Adipocyte (in vitro differentiated cells): ENCODE data around the gene SLC25A4.

Source experiments
- DNase-seq: peaks from one replicate; pipeline ENCODE4 v3.0.0-alpha.2; 2015; ENCODE audit warnings: low read depth
- H3K27me3 ChIP-seq: replicated peaks from 2 replicates; pipeline ENCODE4 v1.7.0; 2013; ENCODE audit warnings: mild to moderate bottlenecking, low read length, moderate library complexity; ENCODE audit not compliant: control insufficient read depth, insufficient read depth
- H3K36me3 ChIP-seq: 2 replicates; pipeline ENCODE4 v1.7.0; 2013; ENCODE audit warnings: low read length, mild to moderate bottlenecking, moderate library complexity; ENCODE audit not compliant: control insufficient read depth, insufficient read depth, severe bottlenecking
- H3K4me1 ChIP-seq: 2 replicates; pipeline ENCODE4 v1.7.0; 2013; ENCODE audit warnings: mild to moderate bottlenecking, low read length, moderate library complexity; ENCODE audit not compliant: control insufficient read depth, insufficient read depth
- H3K4me3 ChIP-seq: 2 replicates; pipeline ENCODE4 v1.7.0; 2013; ENCODE audit warnings: mild to moderate bottlenecking, low read length, moderate library complexity
- H3K9ac ChIP-seq: 2 replicates; pipeline ENCODE4 v1.7.0; 2013; ENCODE audit warnings: mild to moderate bottlenecking, low read length, moderate library complexity
- H3K9me3 ChIP-seq: 2 replicates; pipeline ENCODE4 v1.7.0; 2013; ENCODE audit warnings: mild to moderate bottlenecking, low read length, moderate library complexity; ENCODE audit not compliant: control insufficient read depth

The SLC25A4 gene

DNA sequence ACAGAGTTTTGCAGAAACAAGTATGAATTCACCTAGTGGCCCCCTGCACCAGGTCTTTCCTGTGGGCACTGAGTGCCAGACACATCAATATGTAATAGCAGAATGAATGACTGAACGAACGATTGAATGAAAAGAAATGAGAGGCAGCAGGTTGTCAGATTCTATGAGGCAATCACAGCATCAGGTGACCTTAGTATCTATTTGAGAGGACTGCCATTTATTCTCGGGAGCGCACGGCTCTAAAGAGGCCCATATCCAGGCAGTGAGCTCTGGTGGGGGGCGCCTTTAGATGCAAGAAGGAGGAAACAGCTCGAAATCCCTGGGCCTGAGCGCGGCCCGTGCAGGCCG lies 528 bp upstream of the SLC25A4 start:
- H3K36me3 ChIP-seq: peaks cover 11% of the 10 kb centered on the region

DNA sequence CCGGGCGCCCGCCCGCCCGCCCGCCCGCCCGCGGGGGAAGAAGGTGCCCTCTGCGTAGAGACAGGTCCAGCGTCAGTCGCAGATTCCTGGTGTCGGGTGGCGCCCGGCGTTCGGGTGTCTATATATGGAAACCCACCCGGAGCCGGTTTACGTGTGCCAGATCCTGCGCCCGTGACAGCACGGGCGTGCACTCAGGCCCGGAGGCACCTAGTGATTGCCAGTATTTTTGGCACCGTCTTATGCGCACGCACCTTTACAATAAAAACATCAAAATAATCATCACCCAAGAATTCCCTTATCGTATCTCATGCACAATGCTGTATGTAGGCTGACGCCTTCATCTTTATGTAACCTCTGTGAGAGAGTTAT lies 519 bp downstream of the SLC25A4 start:
- no peaks in the 10 kb centered on the region for H3K27me3 ChIP-seq
- peak; percentile 71 for DNase-seq
- H3K36me3 ChIP-seq: peaks cover 11% of the 10 kb centered on the region
- peak overlapping the region; percentile 87 for H3K4me3 ChIP-seq
- H3K4me1 ChIP-seq: peaks cover 11% of the 10 kb centered on the region
- peak overlapping the region; percentile 78 for H3K9ac ChIP-seq
- H3K9me3 ChIP-seq: no peaks in the 10 kb centered on the region

More for the DNA sequence above, 528 bp upstream of the SLC25A4 start:
- Histone ChIP-seq H3K9me3 (no peaks in the 10 kb centered on the region), H3K4me3 (peak overlapping the region; percentile 87), H3K9ac (peak overlapping the region; percentile 78), H3K4me1 (peaks cover 11% of the 10 kb centered on the region), H3K27me3 (no peaks in the 10 kb centered on the region)
- DNase-seq: no peak

DNA sequence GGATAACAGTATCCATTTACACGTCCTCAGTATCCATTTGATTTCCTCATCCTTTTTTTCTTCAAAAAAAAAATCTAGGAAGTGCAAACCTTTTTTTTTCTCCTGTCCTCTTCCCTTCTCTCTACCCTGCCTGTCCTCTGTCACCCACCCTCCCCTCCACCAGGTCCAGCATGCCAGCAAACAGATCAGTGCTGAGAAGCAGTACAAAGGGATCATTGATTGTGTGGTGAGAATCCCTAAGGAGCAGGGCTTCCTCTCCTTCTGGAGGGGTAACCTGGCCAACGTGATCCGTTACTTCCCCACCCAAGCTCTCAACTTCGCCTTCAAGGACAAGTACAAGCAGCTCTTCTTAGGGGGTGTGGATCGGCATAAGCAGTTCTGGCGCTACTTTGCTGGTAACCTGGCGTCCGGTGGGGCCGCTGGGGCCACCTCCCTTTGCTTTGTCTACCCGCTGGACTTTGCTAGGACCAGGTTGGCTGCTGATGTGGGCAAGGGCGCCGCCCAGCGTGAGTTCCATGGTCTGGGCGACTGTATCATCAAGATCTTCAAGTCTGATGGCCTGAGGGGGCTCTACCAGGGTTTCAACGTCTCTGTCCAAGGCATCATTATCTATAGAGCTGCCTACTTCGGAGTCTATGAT lies 1.7 kb downstream of the SLC25A4 start:
- DNase-seq: no peak
- Histone ChIP-seq H3K4me1 (peaks cover 11% of the 10 kb centered on the region), H3K4me3 (no peak overlapping the region), H3K36me3 (peaks cover 15% of the 10 kb centered on the region), H3K9ac (no peak overlapping the region), H3K9me3 (no peaks in the 10 kb centered on the region), H3K27me3 (no peaks in the 10 kb centered on the region)

DNA sequence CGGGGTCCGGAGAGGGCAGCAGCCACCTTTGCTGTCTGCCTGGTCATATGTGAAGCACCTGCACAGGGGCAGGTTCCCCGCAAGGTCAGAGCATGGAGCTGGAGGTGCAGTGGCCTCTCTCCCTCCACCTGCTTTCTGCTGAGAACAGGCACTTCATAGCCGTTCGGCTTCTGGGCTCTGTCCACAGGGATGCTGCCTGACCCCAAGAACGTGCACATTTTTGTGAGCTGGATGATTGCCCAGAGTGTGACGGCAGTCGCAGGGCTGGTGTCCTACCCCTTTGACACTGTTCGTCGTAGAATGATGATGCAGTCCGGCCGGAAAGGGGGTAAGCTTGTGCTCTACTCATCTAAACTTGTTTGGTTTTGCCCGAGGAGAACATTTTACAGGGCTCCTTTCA lies 2.5 kb downstream of the SLC25A4 start:
- H3K9ac ChIP-seq: no peak overlapping the region
- H3K27me3 ChIP-seq: no peaks in the 10 kb centered on the region
- H3K4me1 ChIP-seq: peaks cover 11% of the 10 kb centered on the region
- peaks cover 23% of the 10 kb centered on the region for H3K36me3 ChIP-seq
- DNase-seq: no peak
- no peak overlapping the region for H3K4me3 ChIP-seq
- no peaks in the 10 kb centered on the region for H3K9me3 ChIP-seq

DNA sequence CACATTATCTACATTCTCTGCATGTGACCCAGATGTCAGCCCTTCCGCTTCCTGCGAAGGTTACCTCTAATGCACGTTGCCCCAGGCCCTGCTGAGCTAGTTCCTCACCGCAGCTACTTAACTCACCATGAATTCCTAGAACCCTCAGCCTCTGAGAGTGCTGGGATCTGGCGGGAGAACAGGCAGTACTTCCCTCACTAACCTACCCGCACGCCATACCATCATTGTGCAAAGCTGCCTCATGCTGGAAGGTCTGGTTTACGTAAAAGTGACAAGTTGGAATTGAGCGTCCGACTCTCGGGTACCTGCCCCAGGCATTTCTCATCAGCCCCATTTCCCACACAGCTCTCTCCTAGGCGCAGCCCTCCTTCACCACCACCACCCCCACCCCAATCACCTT lies 6.3 kb downstream of the SLC25A4 start:
- H3K27me3 ChIP-seq: no peaks in the 10 kb centered on the region
- DNase-seq: no peak
- peaks cover 39% of the 10 kb centered on the region for H3K36me3 ChIP-seq
- peaks cover 18% of the 10 kb centered on the region for H3K4me1 ChIP-seq
- H3K9me3 ChIP-seq: no peaks in the 10 kb centered on the region
- H3K9ac ChIP-seq: no peak overlapping the region
- H3K4me3 ChIP-seq: no peak overlapping the region

DNA sequence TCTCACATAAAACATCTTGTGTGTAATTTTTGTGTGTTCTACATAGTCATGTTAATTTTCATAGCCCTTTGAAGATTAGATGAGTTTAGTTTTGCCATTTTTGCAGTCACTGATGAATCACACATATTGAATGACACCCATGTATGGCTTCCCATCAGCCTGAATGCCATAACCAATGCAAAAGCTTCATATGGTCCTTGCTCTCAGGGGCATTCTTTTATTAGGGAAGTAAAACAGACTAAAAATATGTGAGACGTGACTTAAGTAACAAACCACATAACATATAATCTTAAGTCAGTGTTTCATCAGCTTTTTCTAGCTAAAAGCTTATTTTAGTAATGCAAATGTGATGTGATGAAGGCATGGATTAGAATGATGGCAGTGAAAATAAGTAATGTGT lies 8.2 kb downstream of the SLC25A4 start:
- H3K4me1 ChIP-seq: peaks cover 14% of the 10 kb centered on the region

DNA sequence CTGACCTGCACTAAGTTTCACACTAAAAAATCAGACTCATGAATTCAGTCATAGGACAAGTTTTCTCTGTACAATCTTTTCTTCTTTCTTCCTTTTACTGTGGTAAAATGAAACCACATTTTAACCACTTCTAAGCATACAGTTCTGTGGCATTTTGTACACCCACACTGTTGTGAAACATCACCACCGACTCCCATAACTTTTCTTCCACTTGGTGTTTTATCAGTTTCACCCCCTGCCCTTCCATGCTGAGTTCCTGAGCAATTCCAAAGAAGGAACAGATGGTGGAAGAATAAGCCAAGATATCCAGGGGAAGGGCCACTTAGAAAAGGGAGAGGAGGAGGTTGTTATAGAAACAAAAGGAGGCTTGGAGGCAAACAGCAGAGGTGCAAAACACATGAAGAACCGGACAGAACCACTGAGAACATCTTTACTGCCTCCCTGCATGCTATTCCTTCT lies 22.6 kb downstream of the SLC25A4 start:
- peaks cover 31% of the 10 kb centered on the region for H3K4me1 ChIP-seq
- peak overlapping the region; percentile 53 for H3K4me3 ChIP-seq
- no peaks in the 10 kb centered on the region for H3K27me3 ChIP-seq
- peak overlapping the region; percentile 61 for H3K9ac ChIP-seq
- peak; percentile 64 for DNase-seq
- H3K9me3 ChIP-seq: no peaks in the 10 kb centered on the region
- peaks cover 35% of the 10 kb centered on the region for H3K36me3 ChIP-seq

More for the DNA sequence above, 8.2 kb downstream of the SLC25A4 start:
- no peak overlapping the region for H3K4me3 ChIP-seq
- H3K36me3 ChIP-seq: peaks cover 42% of the 10 kb centered on the region
- H3K27me3 ChIP-seq: no peaks in the 10 kb centered on the region
- H3K9ac ChIP-seq: no peak overlapping the region
- H3K9me3 ChIP-seq: no peaks in the 10 kb centered on the region
- DNase-seq: no peak

DNA sequence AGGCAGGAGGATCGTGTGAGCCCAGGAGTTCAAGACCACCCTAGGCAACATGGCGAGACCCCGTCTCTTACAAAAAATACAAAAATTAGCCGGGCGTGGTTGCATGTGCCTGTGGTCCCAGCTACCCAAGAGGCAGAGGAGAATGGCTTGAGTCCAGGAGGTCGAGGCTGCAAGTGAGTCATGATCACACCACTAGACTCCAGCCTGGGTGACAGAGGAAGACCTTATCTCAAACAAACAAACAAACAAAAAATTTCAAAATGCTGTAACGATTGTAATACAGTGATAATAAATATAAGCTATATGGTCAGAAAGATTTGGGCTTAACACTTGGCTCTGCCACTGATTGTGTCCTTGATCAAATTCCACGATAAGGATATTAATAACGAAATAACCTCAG lies 24.2 kb downstream of the SLC25A4 start:
- no peaks in the 10 kb centered on the region for H3K27me3 ChIP-seq
- peaks cover 21% of the 10 kb centered on the region for H3K36me3 ChIP-seq
- peaks cover 33% of the 10 kb centered on the region for H3K4me1 ChIP-seq
- no peak for DNase-seq
- no peak overlapping the region for H3K4me3 ChIP-seq
- no peak overlapping the region for H3K9ac ChIP-seq
- no peaks in the 10 kb centered on the region for H3K9me3 ChIP-seq

DNA sequence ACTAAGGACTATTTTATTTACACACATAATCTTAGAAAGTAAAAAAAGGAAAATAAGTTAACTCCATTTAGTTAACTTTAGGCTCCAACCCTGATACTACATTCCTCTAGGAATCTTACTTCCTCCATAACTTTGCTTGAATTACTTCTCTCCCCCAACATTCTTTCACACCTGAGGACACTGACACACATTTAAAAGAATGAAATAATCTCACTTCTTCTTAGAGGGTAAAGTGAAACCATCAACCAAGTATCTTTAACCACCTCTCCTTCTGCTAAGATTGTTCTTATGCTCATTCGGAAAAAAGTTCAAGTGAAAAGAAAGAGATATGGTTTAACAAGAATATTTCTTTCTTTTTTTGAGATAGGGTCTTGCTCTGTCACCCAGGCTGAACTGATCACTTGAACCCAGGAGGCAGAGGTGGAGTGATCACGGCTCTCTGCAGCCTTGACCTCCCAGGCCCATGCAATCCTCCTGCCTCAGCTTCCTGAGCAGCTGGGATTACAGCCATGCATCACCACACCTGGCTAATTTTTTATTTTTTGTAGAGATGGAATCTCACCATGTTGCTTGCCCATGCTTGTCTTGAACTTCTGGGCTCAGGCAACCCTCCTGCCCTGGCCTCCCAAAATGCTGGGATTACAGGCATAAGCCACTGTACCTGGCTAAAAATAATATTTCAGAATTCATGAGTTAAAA lies 28.5 kb downstream of the SLC25A4 start:
- H3K4me1 ChIP-seq: peaks cover 19% of the 10 kb centered on the region
- H3K36me3 ChIP-seq: peaks cover 40% of the 10 kb centered on the region
- H3K27me3 ChIP-seq: no peaks in the 10 kb centered on the region
- H3K9me3 ChIP-seq: no peaks in the 10 kb centered on the region
- H3K9ac ChIP-seq: no peak overlapping the region
- H3K4me3 ChIP-seq: no peak overlapping the region
- DNase-seq: no peak

DNA sequence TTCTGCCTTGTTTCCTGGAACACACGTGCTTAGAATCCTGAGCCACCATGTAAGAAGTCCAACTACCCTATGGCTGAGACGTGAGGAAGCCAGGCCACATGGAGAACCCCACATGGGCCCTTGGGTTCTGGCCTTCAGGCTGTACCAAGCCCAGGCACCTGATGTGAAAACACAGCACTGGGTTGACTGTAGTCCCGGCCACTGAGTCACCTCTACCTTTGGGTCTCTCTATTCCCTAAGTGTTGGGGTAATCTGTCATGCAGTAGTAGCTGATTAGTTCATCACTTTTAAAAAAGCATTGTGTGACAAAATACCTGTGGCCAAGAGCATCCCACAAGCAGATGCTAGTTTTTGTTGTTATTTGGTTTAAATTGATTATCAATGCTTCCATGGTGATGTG lies 36.4 kb downstream of the SLC25A4 start:
- Histone ChIP-seq H3K36me3 (peaks cover 15% of the 10 kb centered on the region), H3K27me3 (no peaks in the 10 kb centered on the region), H3K4me1 (peaks cover 12% of the 10 kb centered on the region), H3K4me3 (no peak overlapping the region), H3K9ac (no peak overlapping the region), H3K9me3 (no peaks in the 10 kb centered on the region)
- no peak for DNase-seq

DNA sequence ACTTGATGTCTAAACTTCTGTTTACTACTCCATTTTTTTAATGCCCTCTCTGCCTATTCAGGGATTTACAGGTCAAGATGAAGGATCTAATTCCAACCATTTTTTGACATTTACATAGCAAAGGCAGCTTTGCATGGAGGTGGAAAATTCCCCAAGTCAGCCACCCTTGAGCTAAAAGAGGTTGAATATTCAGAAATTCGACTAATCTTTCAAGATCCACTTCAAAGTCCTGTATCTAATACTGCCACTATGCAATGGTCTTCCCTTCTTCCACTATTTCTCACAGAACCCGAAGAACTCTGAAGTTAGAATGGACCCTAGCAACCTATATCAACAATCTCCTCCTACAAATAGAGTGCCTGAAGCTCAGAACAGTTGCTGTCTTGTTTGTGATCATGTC lies 39.2 kb downstream of the SLC25A4 start:
- H3K4me1 ChIP-seq: peaks cover 17% of the 10 kb centered on the region
- H3K27me3 ChIP-seq: no peaks in the 10 kb centered on the region
- no peaks in the 10 kb centered on the region for H3K9me3 ChIP-seq
- peaks cover 1% of the 10 kb centered on the region for H3K36me3 ChIP-seq
- H3K9ac ChIP-seq: no peak overlapping the region
- H3K4me3 ChIP-seq: no peak overlapping the region
- no peak for DNase-seq
